Thoracic aorta (tissue), 2 donors: ENCODE results near the gene MCC. TPM values are rescaled to one million over a fixed set of nuclear protein-coding genes. Genes with fewer than 3 reads are reported as not detected.

Source experiments
- ATAC-seq: fragments of 150-250 bp; one replicate; pipeline ENCODE4 v1.8.0; 2017; ENCODE audit warnings: low read depth; ENCODE audit not compliant: insufficient number of reproducible peaks, low FRiP score
- DNase-seq: peaks from one replicate; pipeline ENCODE4 v3.0.0-alpha.2; 2020; ENCODE audit warnings: low spot score
- H3K27ac ChIP-seq, 2 donors: fragments of 200-600 bp; sonication (generic); 1 replicate in 1 of 2; 2 replicates in 1 of 2; pipeline ENCODE4 v1.5.1; 2016; ENCODE audit warnings: mild to moderate bottlenecking in 2 of 2, moderate library complexity in 2 of 2
- H3K27me3 ChIP-seq: fragments of 200-600 bp; sonication (generic); replicated peaks from 2 replicates; pipeline ENCODE4 v1.6.0; 2016; ENCODE audit warnings: mild to moderate bottlenecking; ENCODE audit not compliant: insufficient read depth
- H3K36me3 ChIP-seq: fragments of 200-600 bp; sonication (generic); one replicate; pipeline ENCODE4 v1.5.1; 2016
- H3K4me1 ChIP-seq, 2 donors: fragments of 200-600 bp; sonication (generic); 1 replicate in 1 of 2; 2 replicates in 1 of 2; pipeline versions ENCODE4 v1.5.1 to v1.6.0; 2016; ENCODE audit warnings: low read depth in 2 of 2, mild to moderate bottlenecking in 1 of 2; ENCODE audit not compliant: control insufficient read depth in 1 of 2
- H3K4me3 ChIP-seq: fragments of 200-600 bp; sonication (generic); 2 replicates; pipeline ENCODE4 v1.5.1; 2016; ENCODE audit warnings: mild to moderate bottlenecking
- H3K9me3 ChIP-seq: fragments of 200-600 bp; sonication (generic); 2 replicates; pipeline ENCODE4 v1.5.1; 2016
- total RNA-seq, 2 donors: library from RNA; depleted of rRNA; stranded (reverse); fragments of >200 nt; gene quantifications; one replicate each; pipeline versions ENCODE4 v1.1.0 to v1.2.3, GENCODE V29; 2016
- TF ChIP-seq, protein P1 (sequence below): fragments of 200-600 bp; sonication (generic); IDR thresholded peaks from one replicate; pipeline ENCODE4 v1.5.1; 2019; ENCODE audit warnings: antibody characterized with exemption

Gene MCC
- total RNA-seq, 2 donors from 2014 or later, result 14.6 to 27.2 TPM

DNA sequence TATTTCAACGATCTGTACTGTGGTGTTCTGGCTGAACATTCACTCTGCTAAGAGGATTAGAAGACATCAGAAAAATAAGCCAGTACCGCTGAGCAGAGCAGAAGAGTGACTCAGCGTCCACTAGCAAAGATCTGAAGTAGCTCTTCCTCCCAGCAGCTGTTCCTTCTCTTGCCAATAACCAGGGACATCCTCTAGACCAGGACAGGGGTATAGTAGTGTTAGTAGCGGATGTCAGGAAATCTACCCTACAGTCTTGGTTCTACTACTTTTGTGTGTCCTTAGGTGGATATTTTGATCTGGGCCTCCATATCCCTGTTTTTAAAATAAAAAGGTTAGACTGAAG lies 157.1 kb downstream of the MCC start:
- TF ChIP-seq, protein P1, sequence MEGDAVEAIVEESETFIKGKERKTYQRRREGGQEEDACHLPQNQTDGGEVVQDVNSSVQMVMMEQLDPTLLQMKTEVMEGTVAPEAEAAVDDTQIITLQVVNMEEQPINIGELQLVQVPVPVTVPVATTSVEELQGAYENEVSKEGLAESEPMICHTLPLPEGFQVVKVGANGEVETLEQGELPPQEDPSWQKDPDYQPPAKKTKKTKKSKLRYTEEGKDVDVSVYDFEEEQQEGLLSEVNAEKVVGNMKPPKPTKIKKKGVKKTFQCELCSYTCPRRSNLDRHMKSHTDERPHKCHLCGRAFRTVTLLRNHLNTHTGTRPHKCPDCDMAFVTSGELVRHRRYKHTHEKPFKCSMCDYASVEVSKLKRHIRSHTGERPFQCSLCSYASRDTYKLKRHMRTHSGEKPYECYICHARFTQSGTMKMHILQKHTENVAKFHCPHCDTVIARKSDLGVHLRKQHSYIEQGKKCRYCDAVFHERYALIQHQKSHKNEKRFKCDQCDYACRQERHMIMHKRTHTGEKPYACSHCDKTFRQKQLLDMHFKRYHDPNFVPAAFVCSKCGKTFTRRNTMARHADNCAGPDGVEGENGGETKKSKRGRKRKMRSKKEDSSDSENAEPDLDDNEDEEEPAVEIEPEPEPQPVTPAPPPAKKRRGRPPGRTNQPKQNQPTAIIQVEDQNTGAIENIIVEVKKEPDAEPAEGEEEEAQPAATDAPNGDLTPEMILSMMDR, result no peak
- Histone ChIP-seq H3K4me1 (no peaks in the 10 kb centered on the region), H3K9me3 (no peaks in the 10 kb centered on the region), H3K4me3 (no peak overlapping the region), H3K27ac (no peak overlapping the region), H3K27me3 (no peaks in the 10 kb centered on the region), H3K36me3 (no peaks in the 10 kb centered on the region)
- DNase-seq (no peak), ATAC-seq (no peak)

DNA sequence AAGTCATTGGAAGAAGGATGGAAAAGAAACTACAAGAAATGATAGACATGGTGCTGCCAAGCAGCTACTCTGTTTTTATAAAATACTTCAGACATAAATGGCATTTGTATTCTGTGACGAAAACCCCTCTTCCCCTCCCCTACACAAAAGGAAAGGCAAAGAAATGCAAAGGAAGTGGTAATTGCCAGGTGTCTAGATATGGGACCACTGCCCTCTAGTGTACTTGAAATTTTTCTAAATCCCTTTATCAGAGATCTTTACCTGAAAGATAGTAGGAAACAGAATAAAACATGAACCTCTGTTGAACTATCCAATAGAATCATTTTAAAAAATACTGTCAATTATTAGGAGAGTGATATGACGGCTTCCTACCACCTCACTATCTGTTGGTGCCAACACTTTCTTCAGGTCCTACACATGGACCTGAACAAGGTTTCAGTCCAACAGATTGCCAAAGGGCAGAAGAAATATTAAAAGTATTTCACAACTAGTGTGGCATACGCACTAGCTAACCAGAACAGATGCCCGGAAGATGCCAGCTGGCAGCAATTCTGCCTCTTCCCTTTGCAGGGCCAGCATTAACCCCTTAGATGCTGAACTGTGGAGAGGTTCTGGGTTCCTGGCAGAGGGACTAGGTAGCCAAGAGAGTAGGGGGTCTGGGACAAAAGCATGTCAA lies 157.6 kb downstream of the MCC start:
- Histone ChIP-seq H3K4me1 (no peaks in the 10 kb centered on the region), H3K4me3 (no peak overlapping the region), H3K36me3 (no peaks in the 10 kb centered on the region), H3K9me3 (no peaks in the 10 kb centered on the region), H3K27ac (no peak overlapping the region), H3K27me3 (no peaks in the 10 kb centered on the region)
- TF ChIP-seq, protein P1, result no peak
- ATAC-seq (no peak), DNase-seq (no peak)

DNA sequence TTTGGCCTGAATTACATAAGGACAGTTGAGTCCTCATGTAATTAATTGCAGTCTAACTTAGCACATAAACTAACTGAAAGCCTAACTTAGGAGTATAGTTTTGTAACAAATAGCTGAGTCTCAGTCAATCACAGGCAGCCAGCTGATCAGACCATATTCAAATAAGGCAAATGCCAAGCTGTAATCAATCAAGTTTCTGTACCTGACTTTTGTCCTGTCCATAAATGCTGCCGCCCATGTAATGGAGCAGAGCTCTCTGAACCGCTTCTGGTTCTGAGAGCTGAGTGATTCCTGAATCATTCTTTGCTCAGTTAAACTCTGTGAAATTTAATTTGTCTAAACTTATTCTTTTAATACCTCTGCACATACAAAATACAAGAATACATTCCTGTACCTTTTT lies 158.3 kb downstream of the MCC start:
- Histone ChIP-seq H3K36me3 (no peaks in the 10 kb centered on the region), H3K4me3 (no peak overlapping the region), H3K4me1 (no peaks in the 10 kb centered on the region), H3K27ac (no peak overlapping the region), H3K27me3 (no peaks in the 10 kb centered on the region), H3K9me3 (no peaks in the 10 kb centered on the region)
- TF ChIP-seq, protein P1, result no peak
- no peak for DNase-seq
- ATAC-seq, result no peak

DNA sequence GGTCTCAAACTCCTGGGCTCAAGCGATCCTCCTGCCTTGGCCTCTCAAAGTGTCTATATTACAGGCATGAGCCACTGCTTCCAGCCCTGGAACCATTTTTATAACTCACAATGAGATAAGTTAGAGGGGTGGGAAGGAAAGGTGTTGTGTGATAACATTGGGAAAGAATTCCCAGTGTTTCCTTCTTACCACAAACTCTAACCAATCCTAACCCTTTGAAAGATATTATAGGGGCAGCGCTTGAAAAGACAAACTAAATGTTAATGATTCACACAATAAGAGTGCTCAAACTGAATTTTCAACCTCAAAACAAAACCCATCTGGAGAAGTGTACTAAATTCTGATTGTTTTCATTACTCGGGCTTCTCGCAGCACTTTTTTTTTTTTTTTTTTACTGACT lies 163.2 kb downstream of the MCC start:
- ATAC-seq (no peak), DNase-seq (no peak)
- TF ChIP-seq, protein P1, result no peak
- Histone ChIP-seq H3K9me3 (no peaks in the 10 kb centered on the region), H3K27ac (no peak overlapping the region), H3K4me3 (no peak overlapping the region), H3K4me1 (peaks cover 0 to 3% of the 10 kb centered on the region in 2 donors), H3K27me3 (no peaks in the 10 kb centered on the region), H3K36me3 (no peaks in the 10 kb centered on the region)

DNA sequence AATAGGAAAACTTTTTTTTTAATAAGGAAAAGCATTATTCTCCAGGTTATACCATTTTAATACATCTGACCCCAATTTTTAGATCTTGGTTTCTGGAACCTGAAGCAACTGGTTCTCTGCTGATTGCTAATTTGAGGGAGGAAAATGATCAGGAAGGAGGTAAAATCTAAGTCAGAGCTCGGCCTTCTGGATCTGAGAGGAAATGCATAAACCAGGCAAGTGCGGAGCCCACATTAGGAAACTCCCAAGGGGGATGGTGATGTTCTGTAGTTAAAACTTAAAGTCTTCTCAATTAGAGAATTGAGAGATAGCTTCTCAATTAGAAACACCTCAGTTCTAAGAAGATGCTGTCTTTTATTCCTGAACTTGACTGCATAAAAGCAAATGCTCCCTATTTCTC lies 167.0 kb downstream of the MCC start:
- Histone ChIP-seq H3K27me3 (no peaks in the 10 kb centered on the region), H3K27ac (no peak overlapping the region), H3K4me3 (no peak overlapping the region), H3K36me3 (no peaks in the 10 kb centered on the region), H3K4me1 (peaks cover 0 to 3% of the 10 kb centered on the region in 2 donors), H3K9me3 (no peaks in the 10 kb centered on the region)
- DNase-seq (no peak), ATAC-seq (no peak)
- TF ChIP-seq, protein P1, result no peak
